ENCODE results near the gene GAB1. TPM values are rescaled to one million over a fixed set of nuclear protein-coding genes. Genes with fewer than 3 reads are reported as not detected.

Gene GAB1
- total and polyA plus RNA-seq, 2 of the 8 experiments (the other 6 are each of a cell fraction or from before 2014, with no cell fraction given) = 6.8 to 21.3 TPM

- no peak for TF ChIP-seq RNF2 (IDR thresholded peaks at IDR 0.05; ENCODE audit: borderline replicate concordance, low read depth, low read length, missing control alignments, poor library complexity, severe bottlenecking)
- no peak for TF ChIP-seq BACH1 (IDR thresholded peaks at IDR 0.05; ENCODE audit: low read length)
- TF ChIP-seq, protein P1, sequence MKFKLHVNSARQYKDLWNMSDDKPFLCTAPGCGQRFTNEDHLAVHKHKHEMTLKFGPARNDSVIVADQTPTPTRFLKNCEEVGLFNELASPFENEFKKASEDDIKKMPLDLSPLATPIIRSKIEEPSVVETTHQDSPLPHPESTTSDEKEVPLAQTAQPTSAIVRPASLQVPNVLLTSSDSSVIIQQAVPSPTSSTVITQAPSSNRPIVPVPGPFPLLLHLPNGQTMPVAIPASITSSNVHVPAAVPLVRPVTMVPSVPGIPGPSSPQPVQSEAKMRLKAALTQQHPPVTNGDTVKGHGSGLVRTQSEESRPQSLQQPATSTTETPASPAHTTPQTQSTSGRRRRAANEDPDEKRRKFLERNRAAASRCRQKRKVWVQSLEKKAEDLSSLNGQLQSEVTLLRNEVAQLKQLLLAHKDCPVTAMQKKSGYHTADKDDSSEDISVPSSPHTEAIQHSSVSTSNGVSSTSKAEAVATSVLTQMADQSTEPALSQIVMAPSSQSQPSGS (IDR thresholded peaks at IDR 0.05; ENCODE audit: low read length) = no peak
- TF ChIP-seq POLR2A (IDR thresholded peaks at IDR 0.05; ENCODE audit: control extremely low read depth in 1 of 2, low read depth in 2 of 2, low read length in 2 of 2) = no peak
Observed at GRCh38 chr4:143320113-143320512, 16.6 kb upstream of the GAB1 start (continued).
